Measurements from ENCODE around the gene CAMTA1.

Gene CAMTA1

DNA sequence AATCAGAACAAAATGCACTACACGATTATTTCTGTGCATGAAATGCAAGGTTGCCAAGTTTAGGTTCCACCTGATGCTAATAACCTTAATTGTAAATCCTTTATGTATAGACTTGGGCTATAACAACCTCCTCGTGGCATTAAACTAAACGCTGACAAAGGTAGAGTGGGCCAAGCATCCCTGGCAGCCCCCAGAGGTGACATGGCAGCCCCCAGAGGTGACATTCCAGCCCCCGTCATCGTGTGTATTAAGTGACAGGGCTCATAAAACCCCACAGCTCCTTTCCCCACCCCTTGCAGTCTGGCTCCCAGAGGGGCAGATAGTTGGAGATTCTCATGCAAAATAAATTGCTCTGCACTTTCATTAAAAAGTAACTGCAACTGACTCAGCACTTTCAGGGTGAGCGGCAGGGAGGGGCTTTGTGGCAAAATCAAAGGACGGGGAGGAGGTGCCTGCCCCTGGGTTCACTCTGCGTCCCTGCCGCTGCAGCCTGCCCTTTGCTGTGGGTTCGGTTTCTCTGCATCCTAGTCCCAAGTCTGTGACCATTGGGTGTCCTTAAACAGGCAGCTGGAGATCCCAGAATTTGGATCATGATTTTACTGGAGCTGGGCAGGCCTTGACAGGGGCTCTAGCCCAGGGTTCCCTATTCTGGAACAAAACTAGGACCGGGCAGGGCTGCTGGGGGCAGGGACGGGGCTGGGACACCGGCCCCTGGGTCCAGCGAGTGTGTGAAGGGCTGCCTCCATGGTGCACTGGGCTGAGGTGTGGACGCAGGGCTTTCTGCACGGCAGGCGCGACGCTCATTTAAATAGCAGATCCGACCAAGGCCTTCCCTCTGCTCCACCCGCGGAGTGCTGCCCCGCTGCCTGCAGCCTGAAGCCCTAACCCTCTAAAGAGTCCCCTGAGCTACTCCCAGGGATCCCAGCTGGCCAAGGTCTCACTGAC lies 751.0 kb downstream of the CAMTA1 start:
- TF ChIP-seq, protein P1, sequence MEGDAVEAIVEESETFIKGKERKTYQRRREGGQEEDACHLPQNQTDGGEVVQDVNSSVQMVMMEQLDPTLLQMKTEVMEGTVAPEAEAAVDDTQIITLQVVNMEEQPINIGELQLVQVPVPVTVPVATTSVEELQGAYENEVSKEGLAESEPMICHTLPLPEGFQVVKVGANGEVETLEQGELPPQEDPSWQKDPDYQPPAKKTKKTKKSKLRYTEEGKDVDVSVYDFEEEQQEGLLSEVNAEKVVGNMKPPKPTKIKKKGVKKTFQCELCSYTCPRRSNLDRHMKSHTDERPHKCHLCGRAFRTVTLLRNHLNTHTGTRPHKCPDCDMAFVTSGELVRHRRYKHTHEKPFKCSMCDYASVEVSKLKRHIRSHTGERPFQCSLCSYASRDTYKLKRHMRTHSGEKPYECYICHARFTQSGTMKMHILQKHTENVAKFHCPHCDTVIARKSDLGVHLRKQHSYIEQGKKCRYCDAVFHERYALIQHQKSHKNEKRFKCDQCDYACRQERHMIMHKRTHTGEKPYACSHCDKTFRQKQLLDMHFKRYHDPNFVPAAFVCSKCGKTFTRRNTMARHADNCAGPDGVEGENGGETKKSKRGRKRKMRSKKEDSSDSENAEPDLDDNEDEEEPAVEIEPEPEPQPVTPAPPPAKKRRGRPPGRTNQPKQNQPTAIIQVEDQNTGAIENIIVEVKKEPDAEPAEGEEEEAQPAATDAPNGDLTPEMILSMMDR (IDR thresholded peaks at IDR 0.05; ENCODE audit: borderline replicate concordance, control extremely low read depth, extremely low read depth, insufficient read depth, missing control alignments) = no peak
- in situ Hi-C loops (cut with MboI; ENCODE audit: low sequenced_read_pairs, unreplicated experiment) = no loop called here
- DNase-seq (ENCODE audit: low spot score) = no peak

DNA sequence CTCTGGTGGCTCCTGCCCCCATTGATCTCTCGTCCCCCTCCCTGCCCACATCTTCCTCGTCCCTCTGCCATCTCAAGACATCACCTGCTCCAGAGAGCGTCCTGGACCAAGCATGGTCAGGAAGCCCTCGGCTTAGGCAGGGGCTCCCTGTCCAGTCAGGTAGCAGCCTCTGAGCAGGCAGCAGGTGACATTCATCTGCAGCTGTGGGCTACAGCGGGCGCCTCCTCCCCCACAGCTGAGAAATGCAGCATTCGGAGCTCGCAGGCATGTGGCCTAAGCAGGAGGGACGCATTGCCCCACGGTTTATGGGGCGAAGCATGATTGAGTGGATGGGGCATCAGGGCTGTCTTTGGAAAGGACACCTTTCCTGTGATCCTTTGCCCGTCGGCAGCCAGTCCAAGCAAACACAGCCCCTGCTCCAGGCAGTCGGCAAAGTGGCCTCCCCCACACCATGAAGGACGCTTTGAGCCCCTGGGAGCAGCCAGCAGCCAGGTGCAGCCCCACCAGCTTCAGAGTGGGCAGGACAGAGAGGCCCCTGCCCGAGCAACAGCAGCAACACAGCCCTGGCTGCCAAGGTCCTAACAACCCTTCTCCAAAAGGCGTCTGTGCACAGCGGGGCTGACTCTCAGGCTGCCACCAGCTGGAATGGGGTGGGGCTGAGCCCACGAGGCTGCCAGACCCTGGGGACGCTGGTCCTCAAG lies 751.8 kb downstream of the CAMTA1 start:
- no peak for DNase-seq (ENCODE audit: low spot score)
- in situ Hi-C loops (cut with MboI; ENCODE audit: low sequenced_read_pairs, unreplicated experiment) = no loop called here
- TF ChIP-seq, protein P1 (IDR thresholded peaks at IDR 0.05; ENCODE audit: borderline replicate concordance, control extremely low read depth, extremely low read depth, insufficient read depth, missing control alignments) = no peak

DNA sequence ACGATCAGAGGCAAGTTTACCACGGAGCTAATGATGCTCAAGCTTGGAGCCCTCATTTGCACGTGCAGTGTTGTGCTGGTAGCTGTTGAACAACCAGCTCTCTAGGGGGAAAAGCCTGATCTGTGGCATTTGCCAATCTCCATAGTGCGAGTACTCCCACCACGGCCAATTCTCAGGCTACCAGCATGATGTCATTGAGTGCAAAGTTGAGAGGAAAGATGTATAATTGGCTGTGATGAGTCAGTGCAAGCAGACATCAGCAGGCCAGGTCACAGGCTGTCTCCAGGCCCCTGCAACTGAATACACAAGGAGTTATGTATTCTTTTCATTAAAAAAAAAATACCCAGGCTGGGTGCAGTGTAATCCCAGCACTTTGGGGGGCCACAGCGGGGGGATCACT lies 752.8 kb downstream of the CAMTA1 start:
- TF ChIP-seq, protein P1 (IDR thresholded peaks at IDR 0.05; ENCODE audit: borderline replicate concordance, control extremely low read depth, extremely low read depth, insufficient read depth, missing control alignments) = no peak
- DNase-seq (ENCODE audit: low spot score) = no peak

DNA sequence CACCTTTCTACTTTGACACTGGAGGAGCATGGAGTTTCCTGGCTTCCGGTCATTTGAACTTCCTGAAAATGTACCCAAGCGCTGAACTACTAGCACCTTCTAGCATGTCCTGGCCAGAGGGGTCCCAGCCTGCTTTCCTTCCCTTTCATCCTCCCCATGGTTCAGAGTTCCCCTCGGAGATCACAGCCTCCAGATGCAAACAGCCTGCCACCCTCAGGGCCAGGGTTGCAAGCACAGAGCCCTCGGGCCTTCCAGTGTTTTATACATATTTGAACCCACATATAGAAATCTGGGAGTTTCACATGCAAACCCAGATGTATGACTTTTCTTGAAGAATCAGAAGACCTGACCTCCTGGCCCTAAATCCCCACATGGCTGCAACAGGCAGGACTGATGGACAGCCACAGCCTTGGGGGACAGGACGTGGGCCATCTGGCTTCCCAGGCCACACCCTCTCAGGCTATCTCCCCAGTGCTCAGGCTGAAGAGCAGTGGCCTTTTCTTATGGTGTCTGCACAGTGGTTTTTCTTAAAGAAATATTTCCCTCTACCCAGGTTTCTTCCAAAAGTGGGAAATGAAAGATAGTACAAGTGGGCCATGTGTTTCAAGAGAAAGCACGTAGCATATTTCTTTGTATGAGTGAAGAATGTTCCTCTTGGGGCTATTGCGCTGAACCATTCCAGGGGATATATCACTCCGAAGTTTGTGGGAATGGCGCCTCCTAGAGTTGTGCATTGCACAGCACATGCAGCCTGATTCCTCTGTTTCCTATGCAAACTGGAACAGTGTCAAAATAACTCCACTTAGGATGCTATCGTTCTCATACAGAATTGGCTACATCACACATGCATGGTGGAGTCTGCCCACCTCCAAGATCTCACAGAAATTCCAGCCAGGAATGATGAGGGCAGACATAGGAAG lies 753.9 kb downstream of the CAMTA1 start:
- in situ Hi-C loops (cut with MboI; ENCODE audit: low sequenced_read_pairs, unreplicated experiment) = no loop called here
- TF ChIP-seq, protein P1 (IDR thresholded peaks at IDR 0.05; ENCODE audit: borderline replicate concordance, control extremely low read depth, extremely low read depth, insufficient read depth, missing control alignments) = no peak
- DNase-seq (ENCODE audit: low spot score) = no peak

More for the DNA sequence above, 752.8 kb downstream of the CAMTA1 start:
- in situ Hi-C loops (cut with MboI; ENCODE audit: low sequenced_read_pairs, unreplicated experiment) = no loop called here

DNA sequence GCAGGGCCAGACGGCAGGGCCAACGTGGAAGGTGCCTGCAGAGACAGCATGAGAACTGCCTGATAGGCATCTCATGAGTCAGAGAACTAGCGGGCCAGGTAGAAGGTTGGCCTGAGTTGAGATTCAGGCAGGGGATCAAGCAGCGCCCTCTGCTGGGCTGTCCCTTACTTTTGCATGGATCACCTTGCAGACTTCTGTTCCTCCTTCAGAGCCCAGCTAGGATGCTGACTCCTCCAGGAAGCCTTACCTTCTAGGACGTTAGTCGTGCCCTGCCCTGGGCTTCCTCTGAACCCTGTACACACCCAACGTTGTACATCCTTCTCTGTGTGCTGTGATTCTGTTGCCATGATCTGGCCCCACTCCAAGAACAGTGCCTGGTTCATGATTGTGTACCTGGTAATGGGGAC lies 754.5 kb downstream of the CAMTA1 start:
- in situ Hi-C loops (cut with MboI; ENCODE audit: low sequenced_read_pairs, unreplicated experiment) = no loop called here
- no peak for DNase-seq (ENCODE audit: low spot score)
- TF ChIP-seq, protein P1 (IDR thresholded peaks at IDR 0.05; ENCODE audit: borderline replicate concordance, control extremely low read depth, extremely low read depth, insufficient read depth, missing control alignments) = no peak

DNA sequence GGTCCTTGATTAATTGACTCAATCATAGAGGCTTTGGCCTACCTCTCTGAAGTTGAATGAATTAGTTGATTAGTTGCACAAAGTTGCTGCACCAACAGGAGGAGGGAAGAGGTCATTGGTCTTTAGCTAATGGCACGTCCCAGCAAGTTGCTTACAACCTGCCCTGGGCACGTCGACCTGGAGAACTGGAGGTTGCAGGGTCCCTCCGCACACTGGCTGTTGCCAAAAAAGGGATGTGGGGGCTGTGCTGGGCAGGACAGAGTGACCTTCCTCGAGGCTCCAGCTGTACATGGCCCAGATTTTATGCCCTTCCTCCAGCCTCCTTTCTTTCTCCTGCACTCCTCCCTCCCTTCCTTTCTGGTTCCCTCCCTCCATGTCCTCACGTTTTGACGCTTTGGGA lies 755.6 kb downstream of the CAMTA1 start:
- DNase-seq (ENCODE audit: low spot score) = no peak
- in situ Hi-C loops (cut with MboI; ENCODE audit: low sequenced_read_pairs, unreplicated experiment) = no loop called here
- TF ChIP-seq, protein P1 (IDR thresholded peaks at IDR 0.05; ENCODE audit: borderline replicate concordance, control extremely low read depth, extremely low read depth, insufficient read depth, missing control alignments) = no peak
